Left lung (tissue), 10 donors: ENCODE measurements around the gene ING4. TPM values are rescaled to one million over a fixed set of nuclear protein-coding genes. Genes with fewer than 3 reads are reported as not detected.

Experiments
- ATAC-seq: fragments of 200-7000 bp; cut with Tn5 transposase; one replicate; pipeline ENCODE4 v1.9.1; 2020; ENCODE audit warnings: moderate library complexity
- DNase-seq, 4 donors: peaks; one replicate each; pipeline ENCODE4 v3.0.0-alpha.2; 2013 to 2020
- H3K27ac ChIP-seq, 2 donors: fragments of 200-600 bp; sonication (generic) in 1 of 2; one replicate each; pipeline versions ENCODE4 v1.5.0 to v1.8.0; 2020 to 2021
- H3K27me3 ChIP-seq, 2 donors: fragments of 200-600 bp; sonication (generic) in 1 of 2; one replicate each; pipeline versions ENCODE4 v1.5.0 to v1.8.0; 2020 to 2021
- H3K36me3 ChIP-seq, 2 donors: fragments of 200-600 bp; sonication (generic) in 1 of 2; one replicate each; pipeline versions ENCODE4 v1.5.0 to v1.8.0; 2020 to 2021
- H3K4me1 ChIP-seq, 2 donors: fragments of 200-600 bp; one replicate each; pipeline ENCODE4 v1.8.0; 2021
- H3K4me3 ChIP-seq, 2 donors: fragments of 200-600 bp; sonication (generic) in 1 of 2; one replicate each; pipeline versions ENCODE4 v1.5.0 to v1.8.0; 2020 to 2021; ENCODE audit warnings: mild to moderate bottlenecking in 1 of 2
- H3K9me3 ChIP-seq, 2 donors: fragments of 200-600 bp; sonication (generic) in 1 of 2; one replicate each; pipeline versions ENCODE4 v1.5.0 to v1.8.0; 2020 to 2021
- CTCF ChIP-seq, 2 donors: fragments of 200-600 bp; sonication (generic) in 1 of 2; IDR thresholded peaks; one replicate each; pipeline versions ENCODE4 v1.5.0 to v1.8.0; 2021; ENCODE audit warnings: antibody characterized with exemption in 2 of 2
- intact Hi-C, 2 donors: fragments of 100-400 bp; cut with DNase I; formaldehyde crosslinking; loops; one replicate each; pipeline versions ENCODE4 v1.11.2 to v1.14.2; 2022
- polyA plus RNA-seq, 6 donors: library from polyadenylated mRNA; unstranded; fragments of 120-200 nt; gene quantifications; one replicate each; pipeline ENCODE4 v1.2.1, GENCODE V29; 2013; ENCODE audit not compliant: insufficient read length in 6 of 6
- total RNA-seq, 2 donors: library from RNA; stranded (reverse); fragmentation: NEBNext Ultra II Directional; extraction: Animal tissue kit (Norgen Biotek cat#: 25700); gene quantifications; one replicate each; pipeline ENCODE4 v1.2.1, GENCODE V29; 2021
- donor health status: DM: no; HTN: yes; CAD: no.
- donor health status: DM: no; HTN: no; CAD: no.

Gene ING4
- total and polyA plus RNA-seq, 8 donors: 23.1 to 113 (median 98.7) TPM

- DNase-seq (no peak), ATAC-seq (no peak)
- no peak overlapping the region for H3K4me3 ChIP-seq
- H3K27ac ChIP-seq: no peak overlapping the region
- intact Hi-C loops: no loop called here
- H3K4me1 ChIP-seq: peaks cover 0 to 28% of the 10 kb centered on the region in 2 donors
- no peaks in the 10 kb centered on the region for H3K36me3 ChIP-seq
- H3K9me3 ChIP-seq: no peaks in the 10 kb centered on the region
- H3K27me3 ChIP-seq: no peaks in the 10 kb centered on the region
- TF ChIP-seq CTCF (IDR thresholded peaks at IDR 0.05): no peak
Observed at GRCh38 chr12:6640497-6640896, 22.4 kb downstream of the ING4 start.

- intact Hi-C loops: no loop called here
- DNase-seq (no peak), ATAC-seq (no peak)
- no peak overlapping the region for H3K27ac ChIP-seq
- H3K4me3 ChIP-seq: no peak overlapping the region
- peaks cover 0 to 19% of the 10 kb centered on the region in 2 donors for H3K4me1 ChIP-seq
- no peak for TF ChIP-seq CTCF (IDR thresholded peaks at IDR 0.05)
- H3K27me3 ChIP-seq: no peaks in the 10 kb centered on the region
- H3K36me3 ChIP-seq: no peaks in the 10 kb centered on the region
- H3K9me3 ChIP-seq: no peaks in the 10 kb centered on the region
Observed at GRCh38 chr12:6639151-6639801, 23.6 kb downstream of the ING4 start.

GRCh38 chr12:6638305-6638704 lies 24.6 kb downstream of the ING4 start:
- no peaks in the 10 kb centered on the region for H3K27me3 ChIP-seq
- ATAC-seq: peak; percentile 8
- TF ChIP-seq CTCF (IDR thresholded peaks at IDR 0.05): no peak

GRCh38 chr12:6635856-6636531 lies 26.9 kb downstream of the ING4 start, which contains the start of gene LPAR5:
TSS of gene LPAR5 (minus strand) at chr12:6635959. CDS start at chr12:6621248, 14,711 bp downstream.
- intact Hi-C loops: no loop called here
- Histone ChIP-seq H3K9me3 (no peaks in the 10 kb centered on the region), H3K27me3 (no peaks in the 10 kb centered on the region), H3K27ac (peak within 1 kb of the TSS; percentile 8 to 19), H3K4me1 (peaks cover 0 to 14% of the 10 kb centered on the region in 2 donors), H3K4me3 (peak within 1 kb of the TSS in 1 of 2 donors; percentile 13), H3K36me3 (no peaks in the 10 kb centered on the region)
- DNase-seq (peak in 1 of 4 donors; percentile 64), ATAC-seq (peak; percentile 78)
- TF ChIP-seq CTCF (IDR thresholded peaks at IDR 0.05): no peak

More at GRCh38 chr12:6638305-6638704, 24.6 kb downstream of the ING4 start:
- H3K4me3 ChIP-seq: no peak overlapping the region
- peaks cover 0 to 10% of the 10 kb centered on the region in 2 donors for H3K4me1 ChIP-seq
- H3K36me3 ChIP-seq: no peaks in the 10 kb centered on the region
- DNase-seq: no peak
- no peaks in the 10 kb centered on the region for H3K9me3 ChIP-seq
- H3K27ac ChIP-seq: no peak overlapping the region
- intact Hi-C loops: no loop called here

GRCh38 chr12:6635375-6635855 lies 27.5 kb downstream of the ING4 start:
- peak overlapping the region in 1 of 2 donors; percentile 13 for H3K4me3 ChIP-seq
- ATAC-seq: peak; percentile 8
- H3K9me3 ChIP-seq: no peaks in the 10 kb centered on the region
- DNase-seq: no peak
- H3K36me3 ChIP-seq: no peaks in the 10 kb centered on the region
- no peak for TF ChIP-seq CTCF (IDR thresholded peaks at IDR 0.05)
- H3K27me3 ChIP-seq: no peaks in the 10 kb centered on the region
- peaks cover 0 to 14% of the 10 kb centered on the region in 2 donors for H3K4me1 ChIP-seq
- peak overlapping the region in 1 of 2 donors; percentile 19 for H3K27ac ChIP-seq
- intact Hi-C loops: no loop called here
